ENCODE results near the gene PGAP2. TPM values are rescaled to one million over a fixed set of nuclear protein-coding genes. Genes with fewer than 3 reads are reported as not detected.

The PGAP2 gene
- total RNA-seq, 1 donor: 15.2 TPM

GRCh38 chr11:3796801-3797328 is 11.5 kb upstream of the PGAP2 start:
- no peak for DNase-seq (ENCODE audit: low read depth)
- H3K4me3 ChIP-seq (ENCODE audit: low read depth, low read length): peak overlapping the region; percentile 99
- no peak for TF ChIP-seq CTCF (IDR thresholded peaks at IDR 0.05; ENCODE audit: insufficient read depth, low read length)

DNA sequence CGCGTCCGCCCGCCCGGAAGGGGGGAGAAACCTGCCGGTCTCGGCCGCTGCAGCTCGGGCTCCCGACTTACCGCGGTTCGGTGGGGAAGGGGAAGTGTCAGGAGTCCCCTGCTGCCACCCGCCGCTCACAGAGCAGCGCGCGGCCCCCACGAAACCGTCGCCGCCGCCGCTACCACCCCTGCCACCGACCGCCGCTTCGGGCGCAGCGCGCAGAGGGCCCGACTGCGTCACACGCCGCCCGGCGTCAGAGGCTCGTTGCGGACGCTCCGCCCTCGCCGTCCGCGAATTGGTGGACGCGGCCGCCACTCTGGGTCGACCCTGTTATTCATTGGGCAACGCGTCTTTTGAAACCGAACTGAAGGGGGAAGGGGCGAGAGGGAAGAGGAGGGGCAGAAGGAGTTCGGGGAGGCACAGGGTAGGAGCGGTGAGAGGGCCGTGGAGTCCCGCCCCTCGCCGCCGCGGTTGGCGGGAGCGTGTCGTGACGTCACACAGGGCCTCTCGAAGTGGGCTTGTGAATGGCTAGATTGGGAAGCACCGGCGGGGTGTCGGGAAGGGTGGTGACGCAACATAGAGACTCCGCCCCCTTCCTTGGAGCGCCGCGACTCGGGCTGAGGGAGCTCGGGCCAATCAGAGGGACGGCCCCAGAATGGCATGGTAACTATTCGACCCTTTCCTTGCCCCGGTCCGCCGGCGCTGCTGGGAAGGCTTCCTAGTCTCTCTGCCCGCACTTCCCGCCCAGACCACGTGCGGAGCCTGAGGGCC is 10.8 kb upstream of the PGAP2 start, which contains the start of gene NUP98:
TSS of gene NUP98 (minus strand) at position 226 of the 762 bp plus-strand sequence. CDS start 15,437 bp downstream, outside the sequence.
- H3K4me3 ChIP-seq (ENCODE audit: low read depth, low read length): peak within 1 kb of the TSS; percentile 99
- peak; percentile 100 for DNase-seq (ENCODE audit: low read depth)
- TF ChIP-seq CTCF (IDR thresholded peaks at IDR 0.05; ENCODE audit: insufficient read depth, low read length): no peak

- DNase-seq (ENCODE audit: low read depth): no peak
- H3K4me3 ChIP-seq (ENCODE audit: low read depth, low read length): no peak overlapping the region
- TF ChIP-seq CTCF (IDR thresholded peaks at IDR 0.05; ENCODE audit: insufficient read depth, low read length): no peak
Measured at GRCh38 chr11:3799143-3799542, 9.2 kb upstream of the PGAP2 start.

GRCh38 chr11:3799873-3800272 is 8.5 kb upstream of the PGAP2 start:
- no peak overlapping the region for H3K4me3 ChIP-seq (ENCODE audit: low read depth, low read length)
- no peak for TF ChIP-seq CTCF (IDR thresholded peaks at IDR 0.05; ENCODE audit: insufficient read depth, low read length)
- DNase-seq (ENCODE audit: low read depth): no peak

- no peak overlapping the region for H3K4me3 ChIP-seq (ENCODE audit: low read depth, low read length)
- no peak for DNase-seq (ENCODE audit: low read depth)
- no peak for TF ChIP-seq CTCF (IDR thresholded peaks at IDR 0.05; ENCODE audit: insufficient read depth, low read length)
Measured at GRCh38 chr11:3802011-3802790, 6.2 kb upstream of the PGAP2 start.

GRCh38 chr11:3803726-3804495 is 4.4 kb upstream of the PGAP2 start:
- no peak for TF ChIP-seq CTCF (IDR thresholded peaks at IDR 0.05; ENCODE audit: insufficient read depth, low read length)
- no peak overlapping the region for H3K4me3 ChIP-seq (ENCODE audit: low read depth, low read length)
- no peak for DNase-seq (ENCODE audit: low read depth)
